ENCODE measurements around the gene EPHA3. TPM values are rescaled to one million over a fixed set of nuclear protein-coding genes. Genes with fewer than 3 reads are reported as not detected.

The EPHA3 gene
- total and polyA plus RNA-seq, 10 of the 15 experiments (the other 5 are each of a cell fraction or from before 2014, with no cell fraction given) = 0.03 to 39.0 (median 0.07) TPM; not detected in 4

DNA sequence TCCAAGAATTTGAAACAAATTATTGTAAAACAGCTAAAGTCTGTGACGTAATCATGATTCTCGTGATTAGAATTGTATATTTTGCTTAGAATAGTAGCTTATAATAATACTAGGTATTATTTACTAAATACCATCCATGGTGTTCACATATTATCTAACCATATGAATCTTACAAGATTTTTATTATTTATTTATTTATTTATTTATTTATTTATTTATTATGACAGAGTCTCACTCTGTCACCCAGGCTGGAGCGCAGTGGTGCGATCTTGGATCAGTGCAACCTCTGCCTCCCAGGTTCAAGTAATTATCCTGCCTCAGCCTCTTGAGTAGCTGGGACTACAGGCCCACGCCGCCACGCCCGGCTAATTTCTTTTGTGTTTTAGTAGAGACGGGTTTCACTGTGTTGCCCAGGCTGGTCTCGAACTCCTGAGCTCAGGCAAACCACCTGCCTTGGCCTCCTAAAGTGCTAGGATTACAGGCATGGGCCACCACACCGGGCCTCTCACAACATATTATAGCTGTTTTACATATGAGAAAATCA, 173.5 kb downstream of the EPHA3 start:
- in situ Hi-C loops (cut with MboI) = no loop called here
- ChIA-PET CTCF (no interaction called here), POLR2A (no interaction called here)

More for the DNA sequence above, 173.5 kb downstream of the EPHA3 start:
- Histone ChIP-seq H3K79me2 (ENCODE audit: control insufficient read depth, insufficient read depth, low read length) (no peaks in the 10 kb centered on the region), H3K36me3 (ENCODE audit: control insufficient read depth in 2 of 2, insufficient read depth in 2 of 2, low read length in 1 of 2) (no peaks in the 10 kb centered on the region), H3K9me3 (replicated peaks; ENCODE audit: control insufficient read depth, insufficient read depth, low read length) (no peaks in the 10 kb centered on the region), H3K4me3 (no peak overlapping the region), H3K27me3 (replicated peaks in 1 of 2; ENCODE audit: control insufficient read depth in 2 of 2, insufficient read depth in 2 of 2, low read length in 1 of 2) (no peaks in the 10 kb centered on the region), H4K20me1 (ENCODE audit: control insufficient read depth, insufficient read depth) (no peaks in the 10 kb centered on the region), H3K4me2 (ENCODE audit: control insufficient read depth, insufficient read depth) (no peak overlapping the region), H3K27ac (ENCODE audit: control insufficient read depth, insufficient read depth) (no peak overlapping the region), H3K9ac (ENCODE audit: control insufficient read depth, insufficient read depth, low read length) (no peak overlapping the region), H2AFZ (ENCODE audit: control insufficient read depth, low read depth, low read length) (no peak overlapping the region), H3K4me1 (ENCODE audit: control insufficient read depth, insufficient read depth, low read length) (no peaks in the 10 kb centered on the region)
- FAIRE-seq = no peak
- DNase-seq (ENCODE audit: low read depth, low spot score) = no peak
- ChIA-PET RAD21 (ENCODE audit: unreplicated experiment) (no interaction called here), SMC1A (ENCODE audit: uncharacterized antibody, unreplicated experiment) (interaction anchor here (0.5 to 0.8 kb wide), 3 partner anchors 31 to 310 kb away, joined by 3 read pairs; no protein-coding TSS in a partner anchor)
- ATAC-seq = no peak
- intact Hi-C loops (cut with micrococcal nuclease; ENCODE audit: unreplicated experiment) = no loop called here
- BruUV-seq (replicated peaks) = no TSS peak
- TF ChIP-seq TCF7 (IDR thresholded peaks at IDR 0.05; ENCODE audit: borderline replicate concordance) (no peak), E2F4 (IDR thresholded peaks at IDR 0.05; ENCODE audit: low read depth, low read length) (no peak), ZNF207 (IDR thresholded peaks at IDR 0.05; ENCODE audit: borderline replicate concordance) (no peak), DPF2 (IDR thresholded peaks at IDR 0.05) (no peak), EGR1 (IDR thresholded peaks at IDR 0.05; ENCODE audit: borderline replicate concordance in 1 of 2, low read depth in 2 of 2, low read length in 2 of 2) (no peak), IKZF1 (conservative IDR thresholded peaks at IDR 0.05) (no peak)
- TF ChIP-seq, protein P1, sequence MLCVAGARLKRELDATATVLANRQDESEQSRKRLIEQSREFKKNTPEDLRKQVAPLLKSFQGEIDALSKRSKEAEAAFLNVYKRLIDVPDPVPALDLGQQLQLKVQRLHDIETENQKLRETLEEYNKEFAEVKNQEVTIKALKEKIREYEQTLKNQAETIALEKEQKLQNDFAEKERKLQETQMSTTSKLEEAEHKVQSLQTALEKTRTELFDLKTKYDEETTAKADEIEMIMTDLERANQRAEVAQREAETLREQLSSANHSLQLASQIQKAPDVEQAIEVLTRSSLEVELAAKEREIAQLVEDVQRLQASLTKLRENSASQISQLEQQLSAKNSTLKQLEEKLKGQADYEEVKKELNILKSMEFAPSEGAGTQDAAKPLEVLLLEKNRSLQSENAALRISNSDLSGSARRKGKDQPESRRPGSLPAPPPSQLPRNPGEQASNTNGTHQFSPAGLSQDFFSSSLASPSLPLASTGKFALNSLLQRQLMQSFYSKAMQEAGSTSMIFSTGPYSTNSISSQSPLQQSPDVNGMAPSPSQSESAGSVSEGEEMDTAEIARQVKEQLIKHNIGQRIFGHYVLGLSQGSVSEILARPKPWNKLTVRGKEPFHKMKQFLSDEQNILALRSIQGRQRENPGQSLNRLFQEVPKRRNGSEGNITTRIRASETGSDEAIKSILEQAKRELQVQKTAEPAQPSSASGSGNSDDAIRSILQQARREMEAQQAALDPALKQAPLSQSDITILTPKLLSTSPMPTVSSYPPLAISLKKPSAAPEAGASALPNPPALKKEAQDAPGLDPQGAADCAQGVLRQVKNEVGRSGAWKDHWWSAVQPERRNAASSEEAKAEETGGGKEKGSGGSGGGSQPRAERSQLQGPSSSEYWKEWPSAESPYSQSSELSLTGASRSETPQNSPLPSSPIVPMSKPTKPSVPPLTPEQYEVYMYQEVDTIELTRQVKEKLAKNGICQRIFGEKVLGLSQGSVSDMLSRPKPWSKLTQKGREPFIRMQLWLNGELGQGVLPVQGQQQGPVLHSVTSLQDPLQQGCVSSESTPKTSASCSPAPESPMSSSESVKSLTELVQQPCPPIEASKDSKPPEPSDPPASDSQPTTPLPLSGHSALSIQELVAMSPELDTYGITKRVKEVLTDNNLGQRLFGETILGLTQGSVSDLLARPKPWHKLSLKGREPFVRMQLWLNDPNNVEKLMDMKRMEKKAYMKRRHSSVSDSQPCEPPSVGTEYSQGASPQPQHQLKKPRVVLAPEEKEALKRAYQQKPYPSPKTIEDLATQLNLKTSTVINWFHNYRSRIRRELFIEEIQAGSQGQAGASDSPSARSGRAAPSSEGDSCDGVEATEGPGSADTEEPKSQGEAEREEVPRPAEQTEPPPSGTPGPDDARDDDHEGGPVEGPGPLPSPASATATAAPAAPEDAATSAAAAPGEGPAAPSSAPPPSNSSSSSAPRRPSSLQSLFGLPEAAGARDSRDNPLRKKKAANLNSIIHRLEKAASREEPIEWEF (IDR thresholded peaks at IDR 0.05; ENCODE audit: insufficient replicate concordance, low read depth, low read length) = no peak
- TF ChIP-seq, protein P2, sequence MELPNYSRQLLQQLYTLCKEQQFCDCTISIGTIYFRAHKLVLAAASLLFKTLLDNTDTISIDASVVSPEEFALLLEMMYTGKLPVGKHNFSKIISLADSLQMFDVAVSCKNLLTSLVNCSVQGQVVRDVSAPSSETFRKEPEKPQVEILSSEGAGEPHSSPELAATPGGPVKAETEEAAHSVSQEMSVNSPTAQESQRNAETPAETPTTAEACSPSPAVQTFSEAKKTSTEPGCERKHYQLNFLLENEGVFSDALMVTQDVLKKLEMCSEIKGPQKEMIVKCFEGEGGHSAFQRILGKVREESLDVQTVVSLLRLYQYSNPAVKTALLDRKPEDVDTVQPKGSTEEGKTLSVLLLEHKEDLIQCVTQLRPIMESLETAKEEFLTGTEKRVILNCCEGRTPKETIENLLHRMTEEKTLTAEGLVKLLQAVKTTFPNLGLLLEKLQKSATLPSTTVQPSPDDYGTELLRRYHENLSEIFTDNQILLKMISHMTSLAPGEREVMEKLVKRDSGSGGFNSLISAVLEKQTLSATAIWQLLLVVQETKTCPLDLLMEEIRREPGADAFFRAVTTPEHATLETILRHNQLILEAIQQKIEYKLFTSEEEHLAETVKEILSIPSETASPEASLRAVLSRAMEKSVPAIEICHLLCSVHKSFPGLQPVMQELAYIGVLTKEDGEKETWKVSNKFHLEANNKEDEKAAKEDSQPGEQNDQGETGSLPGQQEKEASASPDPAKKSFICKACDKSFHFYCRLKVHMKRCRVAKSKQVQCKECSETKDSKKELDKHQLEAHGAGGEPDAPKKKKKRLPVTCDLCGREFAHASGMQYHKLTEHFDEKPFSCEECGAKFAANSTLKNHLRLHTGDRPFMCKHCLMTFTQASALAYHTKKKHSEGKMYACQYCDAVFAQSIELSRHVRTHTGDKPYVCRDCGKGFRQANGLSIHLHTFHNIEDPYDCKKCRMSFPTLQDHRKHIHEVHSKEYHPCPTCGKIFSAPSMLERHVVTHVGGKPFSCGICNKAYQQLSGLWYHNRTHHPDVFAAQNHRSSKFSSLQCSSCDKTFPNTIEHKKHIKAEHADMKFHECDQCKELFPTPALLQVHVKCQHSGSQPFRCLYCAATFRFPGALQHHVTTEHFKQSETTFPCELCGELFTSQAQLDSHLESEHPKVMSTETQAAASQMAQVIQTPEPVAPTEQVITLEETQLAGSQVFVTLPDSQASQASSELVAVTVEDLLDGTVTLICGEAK (IDR thresholded peaks at IDR 0.05; ENCODE audit: borderline replicate concordance) = no peak
- TF ChIP-seq, protein P3, sequence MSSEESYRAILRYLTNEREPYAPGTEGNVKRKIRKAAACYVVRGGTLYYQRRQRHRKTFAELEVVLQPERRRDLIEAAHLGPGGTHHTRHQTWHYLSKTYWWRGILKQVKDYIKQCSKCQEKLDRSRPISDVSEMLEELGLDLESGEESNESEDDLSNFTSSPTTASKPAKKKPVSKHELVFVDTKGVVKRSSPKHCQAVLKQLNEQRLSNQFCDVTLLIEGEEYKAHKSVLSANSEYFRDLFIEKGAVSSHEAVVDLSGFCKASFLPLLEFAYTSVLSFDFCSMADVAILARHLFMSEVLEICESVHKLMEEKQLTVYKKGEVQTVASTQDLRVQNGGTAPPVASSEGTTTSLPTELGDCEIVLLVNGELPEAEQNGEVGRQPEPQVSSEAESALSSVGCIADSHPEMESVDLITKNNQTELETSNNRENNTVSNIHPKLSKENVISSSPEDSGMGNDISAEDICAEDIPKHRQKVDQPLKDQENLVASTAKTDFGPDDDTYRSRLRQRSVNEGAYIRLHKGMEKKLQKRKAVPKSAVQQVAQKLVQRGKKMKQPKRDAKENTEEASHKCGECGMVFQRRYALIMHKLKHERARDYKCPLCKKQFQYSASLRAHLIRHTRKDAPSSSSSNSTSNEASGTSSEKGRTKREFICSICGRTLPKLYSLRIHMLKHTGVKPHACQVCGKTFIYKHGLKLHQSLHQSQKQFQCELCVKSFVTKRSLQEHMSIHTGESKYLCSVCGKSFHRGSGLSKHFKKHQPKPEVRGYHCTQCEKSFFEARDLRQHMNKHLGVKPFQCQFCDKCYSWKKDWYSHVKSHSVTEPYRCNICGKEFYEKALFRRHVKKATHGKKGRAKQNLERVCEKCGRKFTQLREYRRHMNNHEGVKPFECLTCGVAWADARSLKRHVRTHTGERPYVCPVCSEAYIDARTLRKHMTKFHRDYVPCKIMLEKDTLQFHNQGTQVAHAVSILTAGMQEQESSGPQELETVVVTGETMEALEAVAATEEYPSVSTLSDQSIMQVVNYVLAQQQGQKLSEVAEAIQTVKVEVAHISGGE (CRISPR knock-in tag; IDR thresholded peaks at IDR 0.05) = no peak
- WGBS (ENCODE audit: insufficient coverage, insufficient replicate concordance, low lambda C conversion rate, missing lambda C conversion rate) = 44% methylated on average over 11 of the region's 11 CpGs

All from GM12878 (cell line).